Activated CD4-positive, alpha-beta T cell treated with anti-CD3 and anti-CD28 coated beads, Interleukin-2, amount 50 U/mL, for 4 hours (primary cell): ENCODE measurements around the gene LSMEM2.
"Not testable (repeated sequence)": the region's sequence is repeated elsewhere in the genome, so short reads cannot be mapped to it uniquely, and the experiment has no call there.

ENCODE experiments used
- DNase-seq, 2 experiments: peaks; one replicate each; pipeline ENCODE4 v3.0.0-alpha.2; 2020

LSMEM2 gene

DNA sequence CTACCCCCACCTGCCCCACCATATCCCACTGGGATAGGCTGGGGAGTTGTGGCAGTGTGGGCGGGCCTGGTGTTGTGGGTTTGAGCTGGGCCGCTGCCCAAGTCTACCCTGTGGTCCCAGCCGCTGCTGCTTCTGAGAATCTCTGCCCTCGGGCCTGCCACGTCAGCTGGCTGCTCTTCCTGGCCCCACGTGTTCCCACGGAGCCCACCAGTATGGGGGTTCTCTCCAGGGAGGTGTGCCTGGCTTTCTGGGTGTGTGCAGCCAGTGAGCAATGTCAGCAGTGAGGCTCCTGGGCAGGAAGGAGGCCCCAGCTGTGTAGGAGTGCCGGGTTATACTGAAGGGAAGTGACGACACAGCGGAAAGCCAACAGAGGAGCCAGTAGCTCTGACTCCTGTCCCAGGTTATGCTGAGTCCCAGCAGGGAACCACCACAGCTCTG lies 32.4 kb upstream of the LSMEM2 start:
- DNase-seq = peak; percentile 75 to 81

DNA sequence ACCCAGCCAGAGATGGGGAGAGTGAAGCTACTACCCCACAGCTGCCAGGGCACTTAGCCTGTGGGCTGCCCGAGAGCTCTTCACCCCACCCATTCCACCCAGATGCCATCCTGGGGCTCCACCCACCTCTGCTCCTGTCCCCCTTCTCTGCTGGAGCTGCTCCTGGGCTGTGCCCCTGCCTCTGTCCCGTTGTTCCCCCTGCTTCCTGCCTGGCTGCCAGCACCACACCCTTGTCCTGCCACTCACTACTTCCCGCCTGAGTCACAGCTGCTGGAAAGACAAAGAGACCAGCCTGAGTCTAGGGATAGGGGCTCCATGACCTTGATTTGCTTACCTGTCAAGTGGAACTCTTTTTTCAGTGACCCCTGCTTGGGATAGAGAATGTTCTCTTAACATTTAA lies 30.5 kb upstream of the LSMEM2 start:
- DNase-seq = no peak

GRCh38 chr3:50249457-50249856 lies 29.4 kb upstream of the LSMEM2 start:
- DNase-seq = no peak

DNA sequence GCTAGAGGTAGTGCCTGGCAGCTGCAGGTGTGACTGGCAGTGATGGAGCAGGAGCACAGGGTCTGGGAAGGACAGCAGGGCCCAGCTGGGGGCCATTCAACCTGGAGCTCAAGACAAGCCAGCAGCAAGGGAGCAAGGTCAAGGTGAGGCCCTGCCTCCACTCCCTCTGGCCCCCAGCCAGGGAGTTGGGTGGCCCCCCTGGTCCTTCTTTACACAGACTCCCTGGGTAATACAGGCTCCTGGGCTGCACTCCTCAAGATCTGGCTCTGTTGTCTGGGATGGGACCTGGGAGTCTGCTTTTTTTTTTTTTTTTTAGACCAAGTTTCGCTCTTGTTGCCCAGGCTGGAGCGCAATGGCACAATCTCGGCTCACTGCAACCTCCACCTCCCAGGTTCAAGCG lies 28.4 kb upstream of the LSMEM2 start:
- DNase-seq = no peak

DNA sequence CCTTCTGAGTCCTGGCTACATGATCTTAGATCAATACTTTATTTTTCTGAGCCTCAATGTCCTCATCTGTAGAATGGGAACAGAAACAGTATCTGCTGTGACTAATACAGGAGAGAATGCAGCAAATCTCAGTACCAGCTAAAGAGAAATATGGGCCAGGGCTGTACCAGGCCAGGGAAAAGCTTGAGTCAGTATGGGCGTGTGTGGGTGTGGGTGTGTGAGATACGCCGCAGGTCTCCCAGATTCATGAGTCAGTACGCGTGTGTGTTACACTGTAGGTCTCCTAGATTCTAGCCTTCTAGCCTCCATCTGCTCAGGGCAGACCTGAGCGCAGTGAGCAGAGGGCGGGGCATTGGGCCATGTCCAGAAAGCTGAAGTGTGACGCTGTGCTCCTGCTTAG lies 27.7 kb upstream of the LSMEM2 start:
- DNase-seq = peak; percentile 47 to 57

GRCh38 chr3:50254577-50255250 lies 24.2 kb upstream of the LSMEM2 start:
- no peak for DNase-seq

GRCh38 chr3:50255251-50255615 lies 23.7 kb upstream of the LSMEM2 start:
- DNase-seq = no peak

DNA sequence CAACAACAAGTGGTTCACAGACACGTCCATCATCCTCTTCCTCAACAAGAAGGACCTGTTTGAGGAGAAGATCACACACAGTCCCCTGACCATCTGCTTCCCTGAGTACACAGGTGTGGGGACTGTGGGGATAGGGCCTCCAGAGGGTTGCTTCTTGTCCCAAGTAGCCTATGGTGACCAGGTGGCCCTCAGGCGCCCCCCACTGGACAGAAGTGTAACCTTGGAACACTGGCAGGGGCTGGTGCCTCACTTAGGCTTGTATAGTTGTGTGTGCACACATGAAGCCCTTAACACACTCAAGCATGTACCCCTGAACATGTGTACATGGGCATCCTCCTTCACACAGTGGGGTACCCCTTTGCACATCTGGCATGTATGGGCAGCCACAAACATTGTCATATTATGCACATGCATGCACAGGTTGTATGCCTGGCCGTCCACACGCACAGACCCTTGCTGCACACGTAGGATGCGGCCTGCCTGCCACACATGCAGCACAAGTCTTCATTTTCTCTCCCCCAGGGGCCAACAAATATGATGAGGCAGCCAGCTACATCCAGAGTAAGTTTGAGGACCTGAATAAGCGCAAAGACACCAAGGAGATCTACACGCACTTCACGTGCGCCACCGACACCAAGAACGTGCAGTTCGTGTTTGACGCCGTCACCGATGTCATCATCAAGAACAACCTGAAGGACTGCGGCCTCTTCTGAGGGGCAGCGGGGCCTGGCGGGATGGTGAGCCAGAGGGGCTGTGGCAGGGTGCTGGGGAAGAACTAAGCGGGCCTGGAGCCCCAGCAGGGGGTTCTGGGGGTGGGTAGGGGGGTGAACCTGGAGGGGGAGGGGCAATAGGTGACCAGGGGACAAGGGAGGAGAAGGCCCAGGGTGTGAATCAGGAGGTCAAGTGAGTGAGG lies 21.7 kb upstream of the LSMEM2 start:
- no peak for DNase-seq

GRCh38 chr3:50258029-50258680 lies 20.7 kb upstream of the LSMEM2 start:
- DNase-seq = no peak

DNA sequence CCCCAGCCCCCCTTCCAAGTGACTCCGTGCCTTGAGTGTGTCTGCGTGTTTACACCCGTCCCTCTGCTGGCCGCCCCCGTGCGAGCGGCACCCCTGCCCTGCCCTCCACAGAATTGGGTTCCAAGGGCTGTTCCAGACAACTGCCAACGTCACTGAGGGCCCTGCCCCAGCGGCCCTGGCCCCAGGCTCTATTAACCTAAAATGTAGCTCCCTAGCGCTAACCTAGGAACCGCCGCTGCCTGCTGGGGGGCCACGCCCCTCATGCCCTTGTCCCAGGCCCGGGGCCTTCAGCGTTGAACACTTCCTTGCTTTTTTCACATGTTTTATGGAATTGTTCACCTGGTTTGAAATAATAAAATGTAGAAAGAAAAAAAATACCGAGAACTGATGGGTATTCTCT lies 19.9 kb upstream of the LSMEM2 start:
- DNase-seq = no peak

DNA sequence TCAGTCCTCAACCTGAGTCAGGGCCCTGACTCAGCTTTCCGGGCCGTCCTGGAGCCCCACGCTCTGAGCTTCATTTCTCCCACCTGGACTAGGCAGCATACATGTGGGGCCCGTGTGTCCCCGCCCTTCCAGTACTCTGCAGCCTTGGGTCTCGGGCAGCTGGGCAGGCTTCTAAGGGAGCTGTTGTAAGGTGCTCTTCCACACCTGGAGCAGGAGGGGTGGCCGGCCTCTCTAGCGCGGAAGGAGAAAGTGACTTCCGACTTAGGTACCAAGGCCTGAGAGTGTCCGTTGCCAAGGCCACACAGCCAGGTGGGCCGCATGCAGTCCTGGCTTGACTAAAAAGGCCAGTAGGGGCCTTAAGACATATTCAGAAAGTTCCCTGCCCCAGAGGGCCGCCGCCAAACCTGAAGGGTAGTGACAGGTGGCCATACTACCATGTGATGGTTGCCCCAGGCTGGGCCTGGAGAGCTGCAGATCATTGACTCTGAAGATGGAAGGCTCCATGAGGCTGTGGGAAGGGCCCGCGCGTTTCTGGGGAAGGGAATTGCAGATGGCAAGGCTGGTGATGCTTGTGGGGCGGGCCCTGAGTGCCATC lies 19.4 kb upstream of the LSMEM2 start:
- DNase-seq = no peak

- peak; percentile 60 to 66 for DNase-seq
These were observed 18.6 kb upstream of the LSMEM2 start for GRCh38 chr3:50260027-50260941.

GRCh38 chr3:50260942-50261441 lies 17.9 kb upstream of the LSMEM2 start:
- no peak for DNase-seq

DNA sequence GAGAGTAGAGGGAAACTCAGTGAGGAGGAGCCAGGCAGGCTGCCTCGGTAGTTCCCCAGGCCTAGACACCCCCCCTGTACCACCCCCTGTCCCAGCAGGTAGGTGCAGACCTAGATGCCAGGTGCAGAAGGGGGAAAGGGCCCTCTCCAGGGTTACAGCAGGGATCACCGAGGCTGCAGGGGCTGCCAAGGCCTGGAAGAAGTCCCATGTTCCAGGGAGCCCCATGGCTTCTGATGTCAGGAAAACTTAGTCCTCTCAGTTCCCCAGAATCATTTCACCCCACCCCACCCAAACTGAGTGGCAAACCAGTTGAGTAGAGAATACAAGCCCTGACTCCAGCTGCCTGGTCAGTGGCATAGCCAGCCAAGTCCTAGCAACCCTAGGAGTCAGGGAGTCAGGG lies 17.4 kb upstream of the LSMEM2 start:
- no peak for DNase-seq

- DNase-seq = not testable (repeated sequence)
These were observed 16.7 kb upstream of the LSMEM2 start for GRCh38 chr3:50262200-50262599.

- DNase-seq = no peak
These were observed 16.1 kb upstream of the LSMEM2 start for GRCh38 chr3:50262778-50263177.

- DNase-seq = no peak
These were observed 15.2 kb upstream of the LSMEM2 start for GRCh38 chr3:50263478-50264382.

DNA sequence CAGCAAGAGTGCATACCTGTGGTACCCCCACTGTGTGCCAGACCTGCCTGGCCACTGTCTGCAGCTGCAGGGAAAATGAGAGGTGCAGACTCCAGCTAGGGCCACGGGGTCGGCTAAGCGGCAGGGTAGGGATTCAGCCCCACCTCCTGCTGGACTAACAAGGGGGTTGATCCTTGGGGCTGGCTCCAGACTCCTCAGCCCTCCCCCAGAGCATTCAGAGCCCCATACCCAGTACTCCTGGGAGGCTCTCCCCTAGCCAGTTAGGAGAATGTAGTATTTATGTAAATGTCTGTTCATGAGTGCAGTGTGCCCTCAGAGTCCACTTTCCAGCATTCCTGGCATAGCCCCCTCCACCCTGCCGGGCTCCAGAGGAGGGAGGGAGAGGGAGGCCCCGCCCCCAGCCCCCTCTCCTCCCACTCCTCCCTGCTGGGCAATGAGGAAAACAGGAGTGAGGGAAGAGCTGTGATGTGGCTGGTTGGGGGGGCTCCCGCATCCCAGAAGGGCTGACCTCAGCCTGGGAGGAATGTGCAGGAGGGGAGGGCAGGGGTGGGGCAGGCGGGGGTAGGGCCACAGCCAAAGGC lies 14.4 kb upstream of the LSMEM2 start:
- DNase-seq = no peak

- DNase-seq = no peak
These were observed 13.9 kb upstream of the LSMEM2 start for GRCh38 chr3:50264964-50265485.

DNA sequence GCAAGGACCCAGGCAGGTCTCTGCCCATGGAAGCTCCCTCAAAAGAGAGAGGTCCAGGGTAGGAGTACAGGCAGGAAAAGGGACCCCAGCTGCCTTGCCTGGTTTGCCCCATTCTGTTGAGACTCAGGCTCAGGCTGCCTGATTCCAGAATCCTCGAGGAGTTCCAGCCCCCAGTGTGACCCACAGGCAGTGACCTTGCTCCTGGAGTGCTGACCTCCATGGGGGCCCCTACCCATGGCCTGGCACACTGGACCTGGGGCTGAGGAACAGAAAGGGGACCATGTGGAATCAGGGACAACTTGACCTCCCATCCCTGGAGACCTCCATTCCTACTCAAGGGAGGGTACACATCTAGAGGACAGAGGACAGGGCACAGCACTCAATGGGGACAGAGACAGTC lies 13.3 kb upstream of the LSMEM2 start:
- no peak for DNase-seq
